Left ventricle myocardium inferior (tissue), 1 donor: Measurements from ENCODE around the gene WASL. TPM values are rescaled to one million over a fixed set of nuclear protein-coding genes. Genes with fewer than 3 reads are reported as not detected.
A peak's percentile ranks its signal among the peaks of the same experiment; 100 is the strongest.

ENCODE experiments used
- DNase-seq: peaks from one replicate; pipeline ENCODE4 v3.0.0-alpha.2; 2020
- H3K27ac ChIP-seq: fragments of 200-600 bp; replicated peaks from 2 replicates; pipeline ENCODE4 v1.8.0; 2021
- H3K27me3 ChIP-seq: fragments of 200-600 bp; 2 replicates; pipeline ENCODE4 v1.8.0; 2021; ENCODE audit warnings: low read depth
- H3K36me3 ChIP-seq: fragments of 200-600 bp; 2 replicates; pipeline ENCODE4 v1.8.0; 2021
- H3K4me1 ChIP-seq: fragments of 200-600 bp; 2 replicates; pipeline ENCODE4 v1.8.0; 2021
- H3K4me3 ChIP-seq: fragments of 200-600 bp; 2 replicates; pipeline ENCODE4 v1.8.0; 2021; ENCODE audit warnings: mild to moderate bottlenecking, moderate library complexity
- H3K9me3 ChIP-seq: fragments of 200-600 bp; replicated peaks from 2 replicates; pipeline ENCODE4 v1.8.0; 2021
- intact Hi-C: fragments of 100-400 bp; cut with micrococcal nuclease; formaldehyde crosslinking; loops from one replicate; pipeline ENCODE4 v1.11.0; 2022
- total RNA-seq: library from RNA; stranded (reverse); fragmentation: NEBNext Ultra II Directional; extraction: Animal tissue kit (Norgen Biotek cat#: 25700); gene quantifications from one replicate; pipeline ENCODE4 v1.2.1, GENCODE V29; 2021
- TF ChIP-seq, protein P1 (sequence below): fragments of 200-600 bp; IDR thresholded peaks from 2 replicates; pipeline ENCODE4 v1.8.0; 2021; ENCODE audit warnings: antibody characterized with exemption, mild to moderate bottlenecking, borderline replicate concordance
- donor health status: DM: no; HTN: yes; CAD: no; lungs with severe emphysema.

The WASL gene
- total RNA-seq, 1 donor from 2014 or later, result 27.5 TPM

GRCh38 chr7:123661765-123662164, 87.0 kb downstream of the WASL start:
- Histone ChIP-seq H3K4me3 (peak overlapping the region; percentile 71), H3K4me1 (peaks cover 47% of the 10 kb centered on the region), H3K27me3 (no peaks in the 10 kb centered on the region), H3K9me3 (no peaks in the 10 kb centered on the region), H3K36me3 (peaks cover 27% of the 10 kb centered on the region), H3K27ac (peak overlapping the region; percentile 93)
- intact Hi-C loops, result no loop called here
- no peak for DNase-seq
- TF ChIP-seq, protein P1, sequence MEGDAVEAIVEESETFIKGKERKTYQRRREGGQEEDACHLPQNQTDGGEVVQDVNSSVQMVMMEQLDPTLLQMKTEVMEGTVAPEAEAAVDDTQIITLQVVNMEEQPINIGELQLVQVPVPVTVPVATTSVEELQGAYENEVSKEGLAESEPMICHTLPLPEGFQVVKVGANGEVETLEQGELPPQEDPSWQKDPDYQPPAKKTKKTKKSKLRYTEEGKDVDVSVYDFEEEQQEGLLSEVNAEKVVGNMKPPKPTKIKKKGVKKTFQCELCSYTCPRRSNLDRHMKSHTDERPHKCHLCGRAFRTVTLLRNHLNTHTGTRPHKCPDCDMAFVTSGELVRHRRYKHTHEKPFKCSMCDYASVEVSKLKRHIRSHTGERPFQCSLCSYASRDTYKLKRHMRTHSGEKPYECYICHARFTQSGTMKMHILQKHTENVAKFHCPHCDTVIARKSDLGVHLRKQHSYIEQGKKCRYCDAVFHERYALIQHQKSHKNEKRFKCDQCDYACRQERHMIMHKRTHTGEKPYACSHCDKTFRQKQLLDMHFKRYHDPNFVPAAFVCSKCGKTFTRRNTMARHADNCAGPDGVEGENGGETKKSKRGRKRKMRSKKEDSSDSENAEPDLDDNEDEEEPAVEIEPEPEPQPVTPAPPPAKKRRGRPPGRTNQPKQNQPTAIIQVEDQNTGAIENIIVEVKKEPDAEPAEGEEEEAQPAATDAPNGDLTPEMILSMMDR, result no peak

DNA sequence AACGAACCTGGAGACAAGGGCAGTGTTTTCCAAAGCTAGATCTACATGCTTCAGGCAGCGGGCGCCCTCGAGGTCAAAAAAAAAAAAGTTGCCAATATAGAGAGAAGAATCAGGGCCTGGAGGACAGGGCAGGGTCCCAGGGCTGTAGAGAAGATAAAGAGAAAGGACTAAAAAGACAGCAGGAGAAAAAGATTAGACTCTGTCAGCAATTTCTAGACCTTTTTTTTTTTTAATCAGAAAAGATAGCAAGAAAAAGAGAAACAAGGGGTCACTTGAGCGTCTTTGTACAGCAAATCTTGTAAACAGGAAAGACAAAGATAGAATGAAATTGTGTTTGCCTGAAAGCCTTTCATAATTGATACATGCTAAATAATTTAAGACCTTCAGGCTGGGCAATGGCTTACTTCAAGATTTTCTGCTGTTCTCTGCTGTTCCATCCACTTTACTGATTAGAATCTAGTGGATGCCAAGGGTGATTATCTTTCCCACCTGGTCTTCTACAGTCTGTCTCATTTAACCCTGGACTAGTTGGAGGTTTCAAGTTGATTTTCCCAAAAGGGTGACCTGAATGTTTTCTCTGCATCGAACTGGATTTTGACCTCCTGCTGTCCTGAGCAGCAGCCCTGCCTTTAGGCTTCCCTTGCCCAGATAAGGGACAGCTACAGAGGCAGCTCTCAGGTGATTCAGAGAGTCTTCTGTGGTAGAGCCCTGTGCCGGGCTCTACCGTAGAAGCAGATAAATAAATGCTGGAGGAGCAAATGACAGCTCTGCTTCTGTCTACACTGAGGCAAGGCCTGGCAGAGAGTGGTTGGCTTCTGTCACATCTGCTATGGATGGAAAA, 88.1 kb downstream of the WASL start:
- Histone ChIP-seq H3K4me3 (peak overlapping the region; percentile 71), H3K27ac (peak overlapping the region; percentile 93), H3K9me3 (no peaks in the 10 kb centered on the region), H3K36me3 (peaks cover 27% of the 10 kb centered on the region), H3K27me3 (no peaks in the 10 kb centered on the region), H3K4me1 (peaks cover 37% of the 10 kb centered on the region)
- DNase-seq, result no peak
- intact Hi-C loops, result no loop called here
- TF ChIP-seq, protein P1, result no peak

DNA sequence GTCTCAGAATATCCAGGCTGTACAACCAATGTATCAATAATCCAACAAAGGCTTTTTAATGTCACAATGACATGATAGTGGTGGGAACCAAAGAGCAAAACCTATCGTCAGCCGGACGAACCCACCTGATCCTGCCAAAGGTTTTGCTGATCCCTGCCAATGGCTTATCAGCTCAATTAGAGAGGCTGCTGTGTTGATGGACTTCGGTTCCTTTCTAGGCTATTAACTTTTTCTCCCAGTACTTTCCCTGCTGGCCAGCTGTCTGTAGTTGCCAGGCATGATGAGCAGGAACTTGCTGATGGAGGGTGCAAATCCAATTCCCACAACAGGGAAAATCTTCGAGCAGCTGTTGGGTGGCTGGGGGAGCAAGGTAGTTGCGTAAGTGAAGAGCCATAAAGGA, 90.8 kb downstream of the WASL start:
- peaks cover 14% of the 10 kb centered on the region for H3K36me3 ChIP-seq
- no peak for DNase-seq
- peak overlapping the region; percentile 71 for H3K4me3 ChIP-seq
- no peaks in the 10 kb centered on the region for H3K9me3 ChIP-seq
- TF ChIP-seq, protein P1, result no peak
- no peaks in the 10 kb centered on the region for H3K27me3 ChIP-seq
- H3K27ac ChIP-seq, result peak overlapping the region; percentile 93
- peaks cover 40% of the 10 kb centered on the region for H3K4me1 ChIP-seq
- intact Hi-C loops, result no loop called here

GRCh38 chr7:123657304-123657685, 91.5 kb downstream of the WASL start:
- TF ChIP-seq, protein P1, result no peak
- Histone ChIP-seq H3K9me3 (no peaks in the 10 kb centered on the region), H3K27ac (peak overlapping the region; percentile 93), H3K4me3 (peak overlapping the region; percentile 71), H3K27me3 (no peaks in the 10 kb centered on the region), H3K4me1 (peaks cover 46% of the 10 kb centered on the region), H3K36me3 (peaks cover 10% of the 10 kb centered on the region)
- intact Hi-C loops, result no loop called here
- DNase-seq, result peak; percentile 24

GRCh38 chr7:123656544-123657303, 92.1 kb downstream of the WASL start:
- H3K9me3 ChIP-seq, result no peaks in the 10 kb centered on the region
- no peaks in the 10 kb centered on the region for H3K27me3 ChIP-seq
- H3K36me3 ChIP-seq, result peaks cover 9% of the 10 kb centered on the region
- DNase-seq, result no peak
- H3K4me1 ChIP-seq, result peaks cover 49% of the 10 kb centered on the region
- TF ChIP-seq, protein P1, result no peak
- H3K4me3 ChIP-seq, result peak overlapping the region; percentile 71
- H3K27ac ChIP-seq, result peak overlapping the region; percentile 93
- intact Hi-C loops, result no loop called here
